GM19239 (cell line): ENCODE measurements around the gene BOK.
"Not testable (repeated sequence)": the region's sequence is repeated elsewhere in the genome, so short reads cannot be mapped to it uniquely, and the experiment has no call there.

Experiments used
- DNase-seq: peaks from one replicate; pipeline ENCODE4 v3.0.0; 2011; ENCODE audit warnings: low spot score; ENCODE audit not compliant: insufficient read length
- FAIRE-seq: peaks from 2 replicates; lab custom pipeline; 2011; peaks lifted over from hg19 to GRCh38; lab: Jason Lieb, UNC

The BOK gene

GRCh38 chr2:241558532-241559322 lies at the start of gene BOK:
TSS of gene BOK (plus strand) at chr2:241558745. CDS start at chr2:241559484, 739 bp downstream.
- FAIRE-seq: no peak
- no peak for DNase-seq

- FAIRE-seq: peak; percentile 26
- no peak for DNase-seq
These were observed 49.3 kb upstream of the BOK start for GRCh38 chr2:241509155-241509784.

- no peak for FAIRE-seq
- DNase-seq: no peak
These were observed 47.3 kb upstream of the BOK start for GRCh38 chr2:241511091-241511741.

- FAIRE-seq (no peak), DNase-seq (no peak)
These were observed 44.0 kb upstream of the BOK start for GRCh38 chr2:241514553-241514952.

- DNase-seq: peak; percentile 65
- FAIRE-seq: peak; percentile 84
These were observed 43.4 kb upstream of the BOK start for GRCh38 chr2:241514986-241515737.

- FAIRE-seq: no peak
- no peak for DNase-seq
These were observed 42.0 kb upstream of the BOK start for GRCh38 chr2:241516520-241516965.

- no peak for FAIRE-seq
These were observed 41.2 kb upstream of the BOK start for GRCh38 chr2:241517297-241517696.

GRCh38 chr2:241519669-241520068 lies 38.9 kb upstream of the BOK start:
- DNase-seq: no peak
- FAIRE-seq: no peak

More at GRCh38 chr2:241517297-241517696, 41.2 kb upstream of the BOK start:
- no peak for DNase-seq

GRCh38 chr2:241522477-241522876 lies 36.1 kb upstream of the BOK start:
- DNase-seq (no peak), FAIRE-seq (no peak)

- DNase-seq, FAIRE-seq: not testable (repeated sequence)
These were observed 32.4 kb upstream of the BOK start for GRCh38 chr2:241525818-241526780.

GRCh38 chr2:241530571-241530970 lies 28.0 kb upstream of the BOK start:
- FAIRE-seq: no peak
- no peak for DNase-seq

GRCh38 chr2:241531161-241531722 lies 27.3 kb upstream of the BOK start:
- no peak for FAIRE-seq
- no peak for DNase-seq

- DNase-seq: no peak
These were observed 26.4 kb upstream of the BOK start for GRCh38 chr2:241532168-241532567.

GRCh38 chr2:241532733-241533601 lies 25.6 kb upstream of the BOK start:
- DNase-seq (no peak), FAIRE-seq (no peak)

More at GRCh38 chr2:241532168-241532567, 26.4 kb upstream of the BOK start:
- no peak for FAIRE-seq

GRCh38 chr2:241534293-241534692 lies 24.3 kb upstream of the BOK start:
- DNase-seq: no peak
- no peak for FAIRE-seq

GRCh38 chr2:241534701-241535375 lies 23.7 kb upstream of the BOK start:
- DNase-seq (no peak), FAIRE-seq (no peak)

- DNase-seq (no peak), FAIRE-seq (no peak)
These were observed 22.5 kb upstream of the BOK start for GRCh38 chr2:241535871-241536655.
